Raji (cell line): ENCODE measurements around the gene VWA5A.

Experiments
- POLR2A ChIP-seq: IDR thresholded peaks from 2 replicates; pipeline ENCODE4 v1.6.1; 2011; ENCODE audit warnings: low read depth, low read length, control low read depth; ENCODE audit not compliant: insufficient read depth

Gene VWA5A, protein sequence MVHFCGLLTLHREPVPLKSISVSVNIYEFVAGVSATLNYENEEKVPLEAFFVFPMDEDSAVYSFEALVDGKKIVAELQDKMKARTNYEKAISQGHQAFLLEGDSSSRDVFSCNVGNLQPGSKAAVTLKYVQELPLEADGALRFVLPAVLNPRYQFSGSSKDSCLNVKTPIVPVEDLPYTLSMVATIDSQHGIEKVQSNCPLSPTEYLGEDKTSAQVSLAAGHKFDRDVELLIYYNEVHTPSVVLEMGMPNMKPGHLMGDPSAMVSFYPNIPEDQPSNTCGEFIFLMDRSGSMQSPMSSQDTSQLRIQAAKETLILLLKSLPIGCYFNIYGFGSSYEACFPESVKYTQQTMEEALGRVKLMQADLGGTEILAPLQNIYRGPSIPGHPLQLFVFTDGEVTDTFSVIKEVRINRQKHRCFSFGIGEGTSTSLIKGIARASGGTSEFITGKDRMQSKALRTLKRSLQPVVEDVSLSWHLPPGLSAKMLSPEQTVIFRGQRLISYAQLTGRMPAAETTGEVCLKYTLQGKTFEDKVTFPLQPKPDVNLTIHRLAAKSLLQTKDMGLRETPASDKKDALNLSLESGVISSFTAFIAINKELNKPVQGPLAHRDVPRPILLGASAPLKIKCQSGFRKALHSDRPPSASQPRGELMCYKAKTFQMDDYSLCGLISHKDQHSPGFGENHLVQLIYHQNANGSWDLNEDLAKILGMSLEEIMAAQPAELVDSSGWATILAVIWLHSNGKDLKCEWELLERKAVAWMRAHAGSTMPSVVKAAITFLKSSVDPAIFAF

DNA sequence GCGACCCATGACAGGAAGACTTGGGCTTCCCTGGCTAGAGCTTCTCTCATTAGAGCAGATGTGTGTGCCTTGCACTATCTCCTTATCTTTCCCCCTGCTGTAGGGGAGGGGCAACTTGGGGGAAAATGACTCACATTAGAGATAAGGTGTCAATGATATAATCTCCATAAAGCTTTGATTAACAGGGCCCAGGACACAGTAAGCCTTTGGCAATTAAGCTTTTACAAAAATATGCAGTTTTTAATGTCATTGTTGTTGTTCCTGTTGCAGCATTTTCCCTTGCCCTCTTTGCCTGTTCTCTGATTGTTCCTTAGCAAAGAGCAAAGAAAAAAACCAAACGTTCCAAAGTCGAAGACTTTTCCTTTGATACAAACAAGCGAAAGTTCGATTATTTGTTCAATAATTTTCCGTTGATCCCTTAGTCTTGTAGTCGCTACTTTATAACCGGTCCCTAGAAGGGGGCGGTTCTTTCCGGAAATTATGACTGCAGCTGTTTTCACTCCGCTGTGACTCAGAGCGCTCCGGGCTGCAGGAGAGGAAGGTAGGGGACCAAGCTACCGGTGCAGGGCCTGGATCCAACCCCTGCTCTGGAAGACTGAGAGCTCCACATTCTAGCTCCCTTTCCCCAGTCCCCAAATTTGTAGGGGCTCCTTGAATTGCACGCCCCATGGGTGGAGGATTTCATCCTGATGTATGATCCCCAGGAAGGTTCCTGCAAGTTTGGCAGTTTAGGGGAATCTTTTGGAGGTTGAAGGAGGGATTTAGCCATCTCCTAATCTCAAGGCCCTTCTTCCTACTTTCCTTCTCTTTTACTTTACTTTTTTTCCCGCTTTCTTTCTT, at the start of gene VWA5A:
TSS of gene VWA5A (plus strand) at position 509 of the 840 bp plus-strand sequence. CDS start 2,062 bp downstream, outside the sequence.
- TF ChIP-seq POLR2A = peak; percentile 30; the same call in 1 of the 2 replicates

DNA sequence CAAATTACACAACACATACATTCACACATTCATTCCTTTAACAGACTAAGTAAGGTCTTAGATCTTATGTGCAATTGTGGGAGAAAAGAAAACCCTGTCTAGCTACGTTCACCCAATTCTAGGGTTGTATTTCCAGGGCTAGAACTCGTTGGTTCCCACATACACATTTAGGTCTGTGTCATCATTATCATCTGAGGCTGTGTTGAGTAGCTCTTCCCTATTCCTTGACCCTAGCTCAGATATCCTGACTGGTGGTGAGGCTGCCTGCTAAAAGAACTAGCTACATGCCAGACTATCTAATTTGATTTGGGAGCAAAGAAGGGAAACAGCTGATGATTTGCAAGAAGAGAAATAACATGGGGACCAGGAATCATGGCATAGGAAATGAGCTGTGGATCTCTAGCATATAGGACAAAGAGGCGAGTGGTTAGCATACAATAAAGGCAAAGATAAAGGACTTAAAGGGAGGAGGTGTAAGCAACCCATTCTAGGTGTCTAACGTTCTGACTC, 46.6 kb upstream of the VWA5A start:
- no peak for TF ChIP-seq POLR2A

DNA sequence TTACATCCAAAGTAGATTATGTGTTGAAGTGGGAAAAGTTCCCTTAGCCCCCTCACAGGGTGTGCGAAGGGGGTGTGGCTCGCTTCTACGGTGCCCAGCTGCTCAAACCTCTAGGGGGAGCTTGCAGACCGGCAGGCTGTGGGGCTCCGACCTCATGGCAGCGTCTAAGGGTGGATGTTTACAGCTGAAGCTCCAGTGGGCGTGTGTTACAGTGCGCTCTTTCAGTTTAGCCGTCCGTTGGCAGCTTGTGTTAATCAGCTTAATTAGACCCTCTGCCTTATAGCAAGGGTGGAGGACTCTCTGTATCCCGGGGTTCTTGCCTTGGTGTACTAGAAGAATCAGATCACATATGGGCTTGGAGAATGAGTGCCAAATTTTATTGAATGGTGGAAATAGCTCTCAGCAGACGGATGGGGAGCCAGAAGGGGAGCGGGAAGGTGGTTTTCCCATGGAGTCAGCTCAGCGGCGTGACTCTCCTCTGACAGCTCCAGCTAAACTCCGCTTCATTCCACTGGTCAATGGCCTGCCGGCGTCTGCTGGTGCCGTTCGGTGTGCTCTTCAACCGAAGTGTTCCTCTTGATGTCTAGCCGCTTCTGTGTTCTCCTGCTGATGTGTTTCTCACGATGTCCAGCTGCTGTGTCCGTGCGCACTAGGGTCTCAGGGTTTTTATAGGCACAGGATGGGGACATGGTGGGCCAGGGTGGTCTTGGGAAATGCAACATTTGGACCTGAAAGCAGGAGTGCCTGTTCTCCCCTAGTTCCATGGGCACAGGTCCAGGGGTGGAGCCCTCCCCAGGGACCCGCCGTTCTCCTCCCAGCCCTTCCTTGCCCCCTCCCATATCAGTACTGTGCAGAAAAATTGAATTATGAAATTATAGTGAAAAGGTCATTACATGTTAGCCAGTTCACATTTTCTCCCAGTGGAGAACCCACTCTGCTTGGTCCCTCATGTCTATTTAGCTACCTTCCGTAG, 45.5 kb upstream of the VWA5A start:
- no peak for TF ChIP-seq POLR2A

DNA sequence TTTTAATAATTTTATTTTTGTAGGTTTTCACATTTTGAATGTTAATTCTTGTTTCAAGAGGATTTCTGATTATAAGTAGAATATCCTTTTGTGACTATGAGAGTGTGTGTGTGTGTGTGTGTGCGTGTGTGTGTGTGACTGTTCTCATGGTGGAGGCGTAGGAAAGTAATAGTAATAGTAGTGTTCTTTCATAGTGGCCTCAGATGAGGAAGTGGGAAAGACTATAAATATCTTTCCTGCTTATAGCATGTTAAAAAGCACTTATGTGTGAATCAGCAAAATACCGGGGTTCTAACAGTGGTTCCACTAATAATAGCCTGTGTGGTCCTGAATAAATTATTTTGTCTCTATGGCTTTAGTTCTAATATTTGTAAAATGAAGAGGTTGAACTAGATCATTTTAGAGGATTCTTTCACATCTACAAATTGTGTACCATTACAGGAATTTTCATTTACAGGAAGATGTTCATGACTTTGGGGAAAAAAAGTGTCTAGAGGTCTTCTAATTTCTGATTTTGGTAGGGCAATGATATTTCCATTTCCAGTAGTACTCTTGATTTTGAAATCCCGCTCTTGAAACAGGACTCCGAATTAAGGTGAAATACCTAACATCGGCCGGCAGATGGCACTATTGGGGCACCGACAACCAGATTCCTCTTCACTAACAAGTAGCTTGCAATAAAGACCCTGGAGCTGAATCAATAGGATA, 44.2 kb upstream of the VWA5A start:
- no peak for TF ChIP-seq POLR2A

DNA sequence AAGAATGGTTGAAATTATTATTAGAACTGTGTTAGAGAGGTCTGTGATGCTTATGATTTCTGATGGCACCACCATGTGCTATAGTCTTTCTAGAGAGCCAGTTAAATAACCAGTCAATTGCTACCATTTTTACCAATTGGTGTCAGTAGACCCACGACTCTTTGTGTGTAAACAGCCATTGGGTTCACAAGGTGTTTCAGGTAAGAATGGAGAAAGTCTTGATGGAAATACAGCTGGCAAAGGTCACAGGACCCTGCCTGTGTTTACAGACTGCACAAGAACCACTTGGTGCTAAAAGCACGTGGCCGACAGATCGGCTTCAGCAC, 43.7 kb upstream of the VWA5A start:
- no peak for TF ChIP-seq POLR2A

DNA sequence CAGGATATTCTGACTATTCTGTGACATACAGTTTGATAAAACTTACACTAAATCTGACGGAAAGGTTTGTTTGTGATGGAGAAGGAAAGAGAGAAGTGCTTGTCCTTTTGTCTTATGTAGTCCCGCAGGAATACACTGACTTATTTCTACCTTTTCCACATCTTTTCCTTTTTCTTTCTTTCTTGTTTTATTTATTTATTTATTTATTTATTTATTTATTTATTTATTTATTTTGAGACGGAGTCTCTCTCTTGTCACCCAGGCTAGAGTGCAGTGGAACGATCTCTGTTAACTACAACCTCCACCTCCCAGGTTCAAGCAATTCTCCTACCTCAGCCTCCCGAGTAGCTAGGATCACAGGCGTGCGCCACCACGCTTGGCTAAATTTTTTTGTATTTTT, 43.1 kb upstream of the VWA5A start:
- no peak for TF ChIP-seq POLR2A

DNA sequence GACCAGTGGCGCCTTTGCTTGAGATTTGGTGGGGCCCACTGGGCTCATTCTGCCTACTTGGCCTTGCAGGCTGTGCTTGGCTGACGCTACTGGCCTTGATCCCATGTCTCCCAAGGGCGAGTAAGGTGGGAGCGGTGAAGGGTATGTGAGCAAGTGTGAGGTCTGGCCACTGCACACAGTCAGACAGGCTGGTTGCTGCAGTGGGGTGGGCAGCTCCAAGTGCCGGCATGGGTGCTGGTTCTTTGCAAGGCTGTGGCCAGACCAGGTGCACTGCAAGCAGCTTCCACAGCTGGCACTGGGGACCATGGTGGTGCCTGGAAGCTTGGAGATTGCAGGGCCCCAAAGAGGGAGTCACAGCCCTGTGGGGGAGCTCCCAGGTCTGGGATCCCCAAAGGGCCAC, 40.7 kb upstream of the VWA5A start:
- no peak for TF ChIP-seq POLR2A

DNA sequence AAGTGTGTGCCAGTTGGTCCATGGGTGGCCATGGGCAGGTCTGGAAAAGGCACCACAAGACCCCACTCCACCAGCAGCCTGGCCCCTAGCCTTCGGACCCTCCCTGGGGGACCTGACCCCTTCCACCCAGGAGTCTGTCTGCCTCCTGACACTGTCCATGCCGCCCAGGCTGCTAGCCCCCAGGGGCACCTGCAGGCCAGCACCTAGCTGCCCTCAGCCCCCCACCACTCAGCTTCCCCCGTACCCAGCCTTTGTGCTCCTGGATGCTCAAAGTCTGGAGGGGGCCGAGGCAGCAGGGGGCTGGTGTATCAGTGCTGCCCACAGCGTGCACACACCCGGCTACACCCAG, 39.8 kb upstream of the VWA5A start:
- no peak for TF ChIP-seq POLR2A

DNA sequence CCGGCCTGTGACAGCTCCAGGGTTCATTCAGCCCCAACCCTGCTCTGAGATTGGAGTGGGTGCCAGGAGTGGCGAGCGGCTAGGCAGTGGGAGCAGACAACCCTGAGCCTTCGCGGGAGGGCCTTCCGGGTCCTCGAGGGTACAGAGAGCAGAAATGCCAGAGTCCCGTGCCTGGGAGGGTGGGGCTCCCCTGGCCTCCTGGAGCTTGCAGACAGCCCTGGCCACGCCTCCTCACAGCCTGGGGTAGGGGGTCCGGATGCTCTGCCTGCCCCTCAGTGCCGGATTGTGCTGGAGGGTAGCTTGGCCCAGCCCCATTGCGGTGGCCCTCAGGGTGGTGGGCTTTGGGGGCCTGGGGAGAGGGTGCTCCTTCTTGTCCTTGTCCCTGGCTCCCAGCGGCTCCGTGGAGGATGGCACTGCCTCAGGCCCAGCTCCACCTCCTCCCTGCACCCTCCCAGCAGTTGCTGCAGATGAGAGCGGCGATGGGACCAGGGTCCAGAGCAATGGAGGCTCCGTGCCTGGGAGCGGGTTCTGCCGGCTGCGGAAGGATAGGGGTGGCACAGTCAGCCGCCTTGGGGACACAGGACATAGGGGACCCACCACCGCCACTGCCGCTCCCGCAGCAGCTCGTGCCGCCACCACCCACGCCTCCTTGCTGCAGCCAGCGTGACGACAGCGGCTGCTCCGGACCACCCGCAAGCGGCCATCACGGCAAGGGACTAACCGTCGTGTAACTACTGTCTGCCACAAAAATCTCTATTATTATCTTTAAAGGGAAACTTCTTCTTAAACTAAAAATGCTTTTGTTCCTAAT, 39.2 kb upstream of the VWA5A start:
- TF ChIP-seq POLR2A = no peak

DNA sequence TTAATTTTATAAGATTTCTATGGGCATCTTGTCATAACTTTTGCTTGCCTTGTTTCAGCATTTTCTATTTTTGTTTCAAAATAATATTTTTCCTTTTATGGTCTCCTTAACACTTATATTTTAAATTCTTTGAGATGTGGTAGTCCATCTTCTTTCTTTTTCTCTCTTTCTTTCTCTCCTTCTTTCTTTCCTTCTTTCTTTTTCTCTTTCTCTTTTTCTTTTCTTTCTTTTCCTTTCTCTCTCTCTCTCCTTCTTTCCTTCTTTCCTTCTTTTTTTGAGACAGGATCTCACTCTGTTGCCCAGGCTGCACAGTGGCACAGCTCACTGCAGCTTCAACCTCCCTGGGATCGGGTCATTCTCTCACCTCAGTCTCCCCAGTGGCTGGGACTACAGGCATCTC, 38.0 kb upstream of the VWA5A start:
- no peak for TF ChIP-seq POLR2A

DNA sequence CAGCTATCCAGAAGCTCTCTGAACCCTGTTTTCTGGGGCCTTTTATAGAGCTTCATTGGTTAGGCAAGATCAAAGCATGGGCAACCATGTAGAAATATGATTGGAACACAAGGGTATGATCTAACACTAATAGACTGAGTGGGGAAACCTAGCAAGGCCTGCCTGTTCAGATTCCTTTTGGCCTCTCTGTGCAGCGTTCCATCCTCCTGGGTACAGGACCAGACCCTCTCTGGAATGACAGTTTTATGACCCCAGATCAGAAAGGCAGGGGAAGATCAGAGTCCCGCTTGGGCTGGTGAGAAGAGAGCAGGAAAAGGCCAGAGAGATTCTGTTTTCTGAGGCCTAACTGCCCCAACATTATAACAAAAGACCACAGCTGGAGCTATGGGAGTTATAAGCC, 36.7 kb upstream of the VWA5A start:
- TF ChIP-seq POLR2A = no peak

DNA sequence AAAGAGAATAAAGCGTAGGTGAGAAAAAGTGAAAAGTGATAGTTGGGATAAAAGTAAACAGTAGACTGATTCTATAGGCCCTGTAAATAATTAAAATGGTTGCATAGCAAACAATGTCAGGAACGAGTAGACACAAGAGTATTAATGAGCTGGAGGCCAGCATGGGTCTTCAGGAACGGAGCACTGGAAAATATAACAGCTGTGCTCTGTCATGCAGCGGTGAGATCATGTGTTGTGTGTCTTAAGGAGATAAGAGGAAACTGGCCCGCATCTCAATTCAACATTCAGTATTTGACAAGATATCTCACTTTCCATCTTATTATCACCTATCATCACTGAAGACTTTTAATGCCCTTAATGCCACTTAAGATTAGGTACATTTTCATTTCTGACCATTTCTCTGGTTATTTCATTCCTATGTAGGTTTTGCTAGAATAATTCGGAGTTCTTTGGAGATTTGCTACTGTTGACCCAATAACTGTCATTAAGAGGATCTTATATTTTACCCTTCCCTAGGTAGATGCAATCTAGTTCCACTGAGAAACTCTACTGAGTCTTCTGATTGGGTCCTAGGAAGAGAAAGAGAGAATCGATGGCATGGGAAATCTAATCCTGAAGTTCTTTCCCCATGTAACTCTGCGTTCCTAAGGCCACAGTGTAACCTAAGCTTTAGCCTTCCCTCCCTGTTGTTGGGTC, 35.5 kb upstream of the VWA5A start:
- TF ChIP-seq POLR2A = no peak
